Activated T-cell treated with anti-CD3 and anti-CD28 coated beads, Interleukin-2, amount 50 U/mL, for 24 hours (primary cell): Measurements from ENCODE around the gene PIAS2.
"Not testable (repeated sequence)": the region's sequence is repeated elsewhere in the genome, so short reads cannot be mapped to it uniquely, and the experiment has no call there.

ENCODE experiments used
- DNase-seq: peaks from one replicate; pipeline ENCODE4 v3.0.0-alpha.2; 2020
- H3K27ac Mint-ChIP-seq: 2 replicates; pipeline ENCODE4 v1.8.0; 2020; ENCODE audit warnings: mild to moderate bottlenecking, mixed read lengths
- H3K27me3 Mint-ChIP-seq: 2 replicates; pipeline ENCODE4 v1.8.0; 2020; ENCODE audit warnings: mixed read lengths
- H3K36me3 Mint-ChIP-seq: 2 replicates; pipeline ENCODE4 v1.8.0; 2020; ENCODE audit warnings: low read depth, mixed read lengths
- H3K4me1 Mint-ChIP-seq: 2 replicates; pipeline ENCODE4 v1.8.0; 2020; ENCODE audit warnings: low read depth, mixed read lengths
- H3K4me3 Mint-ChIP-seq: 2 replicates; pipeline ENCODE4 v1.8.0; 2020; ENCODE audit warnings: mild to moderate bottlenecking, moderate library complexity, mixed read lengths
- H3K9me3 Mint-ChIP-seq: 2 replicates; pipeline ENCODE4 v1.8.0; 2020; ENCODE audit warnings: mixed read lengths

Gene PIAS2

DNA sequence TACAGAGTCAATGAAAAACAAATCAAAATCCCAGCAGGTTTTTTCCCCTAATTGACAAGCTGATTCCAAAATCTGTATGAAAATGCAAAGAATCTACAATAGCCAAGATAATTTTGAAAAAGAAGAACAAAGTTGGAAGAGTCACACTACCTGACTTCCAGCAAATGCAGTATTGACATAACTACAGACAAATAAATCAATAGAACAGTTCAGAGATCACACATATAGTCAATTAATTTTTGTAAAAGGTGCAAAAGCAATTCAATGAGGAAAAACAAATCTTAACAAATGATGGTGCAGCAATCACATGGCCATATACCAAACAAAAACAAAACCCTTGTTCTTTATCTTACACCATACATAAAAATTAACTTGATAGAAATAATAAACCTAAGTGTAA, 85.9 kb downstream of the PIAS2 start:
- peaks cover 2% of the 10 kb centered on the region for H3K4me1 Mint-ChIP-seq
- DNase-seq, result no peak
- H3K27ac Mint-ChIP-seq, result no peak overlapping the region
- peaks cover 86% of the 10 kb centered on the region for H3K36me3 Mint-ChIP-seq
- no peaks in the 10 kb centered on the region for H3K9me3 Mint-ChIP-seq
- H3K4me3 Mint-ChIP-seq, result no peak overlapping the region
- no peaks in the 10 kb centered on the region for H3K27me3 Mint-ChIP-seq

DNA sequence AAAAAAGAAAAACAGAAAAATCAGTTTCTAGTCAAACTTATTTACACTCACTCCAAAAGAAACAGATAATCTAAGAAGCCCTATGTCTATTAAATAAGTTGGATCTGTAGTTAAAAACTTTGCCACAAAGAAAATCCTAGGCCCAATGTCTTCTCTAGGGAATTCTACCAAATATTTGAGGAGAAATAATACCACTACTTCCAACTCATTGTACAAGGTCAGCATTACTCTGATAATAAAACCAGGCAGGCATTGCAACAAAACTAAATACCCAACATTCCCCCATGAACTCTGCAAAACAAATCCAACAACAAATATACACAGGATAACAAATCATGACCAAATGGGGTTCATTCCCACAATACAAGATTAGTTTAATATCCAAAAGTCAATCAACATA, 86.7 kb downstream of the PIAS2 start:
- no peak overlapping the region for H3K27ac Mint-ChIP-seq
- no peak for DNase-seq
- H3K27me3 Mint-ChIP-seq, result no peaks in the 10 kb centered on the region
- peaks cover 85% of the 10 kb centered on the region for H3K36me3 Mint-ChIP-seq
- peaks cover 2% of the 10 kb centered on the region for H3K4me1 Mint-ChIP-seq
- no peaks in the 10 kb centered on the region for H3K9me3 Mint-ChIP-seq
- H3K4me3 Mint-ChIP-seq, result no peak overlapping the region

- Mint-ChIP-seq H3K4me1 (peaks cover 2% of the 10 kb centered on the region), H3K27ac (no peak overlapping the region), H3K27me3 (no peaks in the 10 kb centered on the region), H3K9me3 (no peaks in the 10 kb centered on the region), H3K4me3 (no peak overlapping the region), H3K36me3 (peaks cover 86% of the 10 kb centered on the region)
- no peak for DNase-seq
These were observed 87.4 kb downstream of the PIAS2 start for GRCh38 chr18:46829947-46830346.

GRCh38 chr18:46829531-46829930, 87.8 kb downstream of the PIAS2 start:
- no peak overlapping the region for H3K4me3 Mint-ChIP-seq
- no peaks in the 10 kb centered on the region for H3K27me3 Mint-ChIP-seq
- H3K36me3 Mint-ChIP-seq, result peaks cover 84% of the 10 kb centered on the region
- no peaks in the 10 kb centered on the region for H3K9me3 Mint-ChIP-seq
- H3K4me1 Mint-ChIP-seq, result peaks cover 2% of the 10 kb centered on the region
- no peak for DNase-seq
- H3K27ac Mint-ChIP-seq, result no peak overlapping the region

- Mint-ChIP-seq H3K27ac (peak overlapping the region; percentile 73), H3K4me3 (no peak overlapping the region), H3K27me3 (no peaks in the 10 kb centered on the region), H3K36me3 (peaks cover 66% of the 10 kb centered on the region), H3K9me3 (no peaks in the 10 kb centered on the region), H3K4me1 (peaks cover 14% of the 10 kb centered on the region)
- DNase-seq, result no peak
These were observed 95.2 kb downstream of the PIAS2 start for GRCh38 chr18:46821856-46822711.

DNA sequence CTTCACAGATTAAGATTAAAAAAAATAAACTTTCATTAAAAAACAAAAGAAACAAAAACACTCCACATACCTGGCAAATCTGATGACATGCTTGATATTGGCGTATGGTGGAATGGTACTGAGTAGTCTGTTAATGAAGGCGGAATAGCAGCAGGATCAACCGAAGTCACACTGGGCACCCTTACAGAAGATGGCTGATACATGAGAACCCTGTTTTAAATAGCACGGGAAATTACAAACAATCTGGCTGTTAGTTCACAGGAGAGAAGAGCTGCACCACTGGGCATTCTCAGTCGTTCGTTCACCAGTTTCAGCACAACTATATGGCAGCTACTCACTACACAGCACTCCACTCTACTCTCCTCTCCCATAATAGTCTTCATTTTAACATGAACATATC, 96.4 kb downstream of the PIAS2 start:
- no peaks in the 10 kb centered on the region for H3K27me3 Mint-ChIP-seq
- no peak overlapping the region for H3K4me3 Mint-ChIP-seq
- H3K9me3 Mint-ChIP-seq, result no peaks in the 10 kb centered on the region
- H3K36me3 Mint-ChIP-seq, result peaks cover 55% of the 10 kb centered on the region
- H3K27ac Mint-ChIP-seq, result no peak overlapping the region
- DNase-seq, result no peak
- H3K4me1 Mint-ChIP-seq, result peaks cover 14% of the 10 kb centered on the region

DNA sequence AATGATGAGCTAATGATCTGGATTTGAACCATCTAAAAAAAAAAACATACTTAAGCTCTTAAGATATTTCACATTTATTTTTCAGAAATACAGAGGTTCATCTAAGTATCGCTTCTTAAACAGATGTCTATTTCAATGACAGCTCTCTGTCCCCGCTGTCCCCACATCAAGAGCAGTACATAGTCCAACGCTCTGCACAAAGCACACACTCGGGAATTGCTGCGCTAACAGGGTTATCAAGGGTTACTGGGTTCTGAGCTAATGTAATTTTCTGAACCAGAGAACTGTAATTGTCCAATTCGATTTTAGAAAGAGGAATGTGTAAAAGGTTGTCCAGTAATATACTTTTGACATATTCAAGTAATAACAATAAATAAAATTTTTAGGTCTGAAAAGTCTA, 101.6 kb downstream of the PIAS2 start:
- DNase-seq, result no peak
- H3K27me3 Mint-ChIP-seq, result no peaks in the 10 kb centered on the region
- no peaks in the 10 kb centered on the region for H3K4me1 Mint-ChIP-seq
- H3K36me3 Mint-ChIP-seq, result peaks cover 23% of the 10 kb centered on the region
- H3K27ac Mint-ChIP-seq, result no peak overlapping the region
- H3K4me3 Mint-ChIP-seq, result no peak overlapping the region
- H3K9me3 Mint-ChIP-seq, result no peaks in the 10 kb centered on the region

- Mint-ChIP-seq H3K27ac (no peak overlapping the region), H3K27me3 (no peaks in the 10 kb centered on the region), H3K9me3 (no peaks in the 10 kb centered on the region), H3K4me1 (no peaks in the 10 kb centered on the region), H3K36me3 (peaks cover 17% of the 10 kb centered on the region), H3K4me3 (no peak overlapping the region)
- no peak for DNase-seq
These were observed 102.9 kb downstream of the PIAS2 start for GRCh38 chr18:46814399-46814798.

DNA sequence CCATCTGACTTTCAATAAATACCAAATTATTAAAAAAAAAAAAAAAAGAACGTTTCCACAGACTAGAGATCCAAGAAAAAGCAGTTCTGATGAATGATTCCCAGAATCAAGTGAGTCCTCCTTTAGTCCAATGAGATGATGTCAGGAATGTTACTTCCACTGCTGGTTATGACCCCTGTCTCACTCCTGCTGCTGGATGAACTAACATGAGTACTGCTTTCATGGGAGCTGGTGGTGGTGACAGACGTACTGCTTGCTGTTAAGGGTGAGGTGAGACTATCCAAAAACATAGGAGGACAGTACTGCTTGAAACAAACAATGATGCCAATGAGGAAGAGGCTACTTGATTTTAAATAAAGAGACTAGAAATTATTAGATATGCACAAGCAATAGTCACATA, 105.0 kb downstream of the PIAS2 start:
- DNase-seq, result no peak
- no peak overlapping the region for H3K27ac Mint-ChIP-seq
- H3K36me3 Mint-ChIP-seq, result peaks cover 15% of the 10 kb centered on the region
- no peaks in the 10 kb centered on the region for H3K4me1 Mint-ChIP-seq
- no peaks in the 10 kb centered on the region for H3K27me3 Mint-ChIP-seq
- H3K4me3 Mint-ChIP-seq, result no peak overlapping the region
- H3K9me3 Mint-ChIP-seq, result no peaks in the 10 kb centered on the region

DNA sequence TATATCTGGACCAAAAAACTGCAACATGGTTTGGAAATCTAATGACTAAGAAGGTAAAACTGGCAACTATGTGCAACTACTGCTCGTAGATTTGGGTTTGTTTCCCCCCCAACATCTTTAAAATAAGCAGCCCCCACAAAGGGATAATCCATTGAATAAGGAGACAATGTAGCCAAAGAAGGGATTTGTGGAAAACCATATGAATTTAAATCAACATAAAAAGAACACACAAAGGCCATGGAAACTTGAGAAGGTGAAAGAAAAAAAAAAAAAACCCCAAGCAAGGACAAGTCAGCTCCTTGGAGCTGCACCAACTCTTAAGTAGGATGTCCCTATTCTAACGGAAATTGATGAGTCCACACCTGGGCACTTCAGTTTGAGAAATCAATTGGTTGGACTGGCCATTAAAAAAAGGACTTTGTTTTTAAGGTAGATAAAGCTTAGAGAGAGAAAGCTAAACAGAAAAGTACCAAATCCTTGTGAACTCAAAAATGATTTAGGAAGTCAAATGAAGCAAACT, 106.8 kb downstream of the PIAS2 start:
- peaks cover 15% of the 10 kb centered on the region for H3K36me3 Mint-ChIP-seq

DNA sequence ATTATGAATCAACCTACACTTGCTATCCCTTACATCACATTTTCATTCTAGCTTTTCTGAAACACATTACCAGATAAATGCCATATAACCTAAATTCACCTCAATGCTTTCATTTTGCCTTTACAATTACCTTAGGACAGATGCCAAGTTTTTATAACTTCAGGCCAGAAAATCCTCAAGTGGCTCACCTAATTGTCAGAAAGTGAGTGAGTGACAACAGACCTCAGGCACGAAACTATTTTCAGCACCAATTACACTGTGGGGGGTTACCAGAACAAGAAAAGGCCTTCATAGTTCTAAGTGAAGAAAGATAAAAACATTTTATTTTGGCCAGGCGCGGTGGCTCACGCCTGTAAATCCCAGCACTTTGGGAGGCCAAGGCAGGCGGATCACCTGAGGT, 108.2 kb downstream of the PIAS2 start:
- Mint-ChIP-seq H3K4me3 (no peak overlapping the region), H3K4me1 (no peaks in the 10 kb centered on the region), H3K36me3 (peaks cover 11% of the 10 kb centered on the region), H3K27me3 (no peaks in the 10 kb centered on the region), H3K27ac (no peak overlapping the region), H3K9me3 (no peaks in the 10 kb centered on the region)
- DNase-seq, result no peak

More for the DNA sequence above, 106.8 kb downstream of the PIAS2 start:
- no peak for DNase-seq
- H3K9me3 Mint-ChIP-seq, result no peaks in the 10 kb centered on the region
- H3K4me3 Mint-ChIP-seq, result no peak overlapping the region
- H3K27ac Mint-ChIP-seq, result no peak overlapping the region
- H3K27me3 Mint-ChIP-seq, result no peaks in the 10 kb centered on the region
- no peaks in the 10 kb centered on the region for H3K4me1 Mint-ChIP-seq

- H3K27ac Mint-ChIP-seq, H3K27me3 Mint-ChIP-seq, H3K4me3 Mint-ChIP-seq, H3K9me3 Mint-ChIP-seq, DNase-seq, H3K4me1 Mint-ChIP-seq, H3K36me3 Mint-ChIP-seq: not testable (repeated sequence)
These were observed 121.4 kb downstream of the PIAS2 start for GRCh38 chr18:46795945-46796344.

DNA sequence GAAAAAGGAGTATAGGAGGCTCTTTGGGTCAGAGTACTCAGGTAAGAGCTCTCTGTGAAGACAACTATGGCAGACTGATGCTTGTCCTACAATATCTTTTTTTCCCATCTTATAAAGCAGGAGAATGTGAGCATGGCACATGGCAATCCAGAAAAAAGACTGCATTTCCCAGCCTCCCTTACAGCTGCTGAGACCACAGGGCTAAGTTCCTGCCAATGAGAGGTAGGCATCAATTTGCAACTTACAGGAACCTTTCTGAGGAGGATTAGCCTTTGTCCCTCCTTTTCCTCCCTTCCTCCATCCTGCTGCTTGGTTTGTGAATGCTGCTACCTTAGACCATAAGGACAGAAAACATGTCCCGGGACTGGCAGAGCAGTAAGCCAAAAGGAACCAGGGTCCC, 122.7 kb downstream of the PIAS2 start:
- no peaks in the 10 kb centered on the region for H3K27me3 Mint-ChIP-seq
- H3K9me3 Mint-ChIP-seq, result peaks cover 4% of the 10 kb centered on the region
- H3K4me1 Mint-ChIP-seq, result no peaks in the 10 kb centered on the region
- no peak for DNase-seq
- no peak overlapping the region for H3K4me3 Mint-ChIP-seq
- H3K27ac Mint-ChIP-seq, result no peak overlapping the region
- H3K36me3 Mint-ChIP-seq, result no peaks in the 10 kb centered on the region

- Mint-ChIP-seq H3K9me3 (peaks cover 4% of the 10 kb centered on the region), H3K4me1 (no peaks in the 10 kb centered on the region), H3K36me3 (no peaks in the 10 kb centered on the region), H3K4me3 (no peak overlapping the region), H3K27me3 (no peaks in the 10 kb centered on the region), H3K27ac (no peak overlapping the region)
- no peak for DNase-seq
These were observed 123.7 kb downstream of the PIAS2 start for GRCh38 chr18:46793565-46793964.

- Mint-ChIP-seq H3K27me3 (peaks cover 4% of the 10 kb centered on the region), H3K36me3 (no peaks in the 10 kb centered on the region), H3K27ac (no peak overlapping the region), H3K9me3 (peaks cover 12% of the 10 kb centered on the region), H3K4me1 (no peaks in the 10 kb centered on the region), H3K4me3 (no peak overlapping the region)
- DNase-seq, result no peak
These were observed 128.2 kb downstream of the PIAS2 start for GRCh38 chr18:46789088-46789487.
